ENCODE results near the gene MED26. TPM values are rescaled to one million over a fixed set of nuclear protein-coding genes. Genes with fewer than 3 reads are reported as not detected.

MED26 gene
- total RNA-seq, 1 donor from 2014 or later, result 11.2 TPM

- no peaks in the 10 kb centered on the region for H3K9me3 Mint-ChIP-seq (ENCODE audit: low read depth)
- peak overlapping the region; percentile 90 for H3K27ac Mint-ChIP-seq
- no peak for TF ChIP-seq CTCF (IDR thresholded peaks at IDR 0.05; ENCODE audit: unreplicated experiment)
- peaks cover 11% of the 10 kb centered on the region for H3K36me3 Mint-ChIP-seq (ENCODE audit: insufficient read depth)
- no peak for DNase-seq (ENCODE audit: low spot score, unreplicated experiment)
- peaks cover 18% of the 10 kb centered on the region for H3K4me1 Mint-ChIP-seq (ENCODE audit: low read depth)
- H3K27me3 Mint-ChIP-seq, result no peaks in the 10 kb centered on the region
- H3K4me3 Mint-ChIP-seq (ENCODE audit: low read depth), result peak overlapping the region; percentile 90
Measured at GRCh38 chr19:16541526-16542044, 86.4 kb downstream of the MED26 start.

DNA sequence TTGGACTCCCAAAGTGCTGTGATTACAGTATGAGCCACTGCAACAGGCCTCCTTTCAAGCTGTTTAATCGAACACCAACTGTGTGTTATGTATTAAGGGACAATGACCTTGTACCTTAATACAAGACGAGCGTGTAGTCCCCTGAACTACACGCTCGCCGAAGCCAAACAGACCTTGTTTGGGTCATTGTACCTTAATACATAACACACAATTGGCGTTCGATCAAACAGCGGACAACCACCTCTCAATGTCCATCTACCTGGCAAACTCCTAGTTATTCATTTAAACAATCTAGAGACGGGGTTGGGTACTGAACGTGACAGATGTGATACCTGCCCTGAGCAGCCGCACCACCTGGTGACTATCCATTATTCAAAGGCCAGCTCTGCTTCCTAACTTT is 87.1 kb downstream of the MED26 start:
- peak overlapping the region; percentile 90 for H3K4me3 Mint-ChIP-seq (ENCODE audit: low read depth)
- no peak for TF ChIP-seq CTCF (IDR thresholded peaks at IDR 0.05; ENCODE audit: unreplicated experiment)
- H3K36me3 Mint-ChIP-seq (ENCODE audit: insufficient read depth), result peaks cover 13% of the 10 kb centered on the region
- DNase-seq (ENCODE audit: low spot score, unreplicated experiment), result no peak
- peaks cover 18% of the 10 kb centered on the region for H3K4me1 Mint-ChIP-seq (ENCODE audit: low read depth)
- no peaks in the 10 kb centered on the region for H3K9me3 Mint-ChIP-seq (ENCODE audit: low read depth)
- H3K27me3 Mint-ChIP-seq, result no peaks in the 10 kb centered on the region
- peak overlapping the region; percentile 90 for H3K27ac Mint-ChIP-seq

DNA sequence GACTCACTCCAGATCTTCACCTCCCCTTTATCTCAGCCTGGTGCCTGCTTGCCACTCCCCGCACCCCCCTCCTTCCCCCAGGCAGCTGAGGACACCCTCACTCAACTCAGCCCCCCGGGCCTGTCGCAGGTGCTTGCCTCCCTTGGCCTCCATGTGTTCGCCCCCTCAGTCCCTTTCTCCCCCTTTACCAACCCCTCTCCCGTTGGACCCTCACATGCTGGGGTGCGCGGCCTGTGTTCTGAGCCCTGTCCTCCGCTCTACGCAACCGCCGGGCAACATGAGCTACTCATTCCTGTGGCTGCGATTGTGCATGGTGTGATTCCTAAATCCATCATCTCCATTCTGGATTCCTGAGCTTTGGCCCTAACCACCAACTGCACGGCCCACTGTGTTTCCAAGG is 90.9 kb downstream of the MED26 start:
- peak overlapping the region; percentile 62 for H3K27ac Mint-ChIP-seq
- H3K4me1 Mint-ChIP-seq (ENCODE audit: low read depth), result peaks cover 10% of the 10 kb centered on the region
- H3K4me3 Mint-ChIP-seq (ENCODE audit: low read depth), result no peak overlapping the region
- no peaks in the 10 kb centered on the region for H3K27me3 Mint-ChIP-seq
- H3K9me3 Mint-ChIP-seq (ENCODE audit: low read depth), result no peaks in the 10 kb centered on the region
- no peak for TF ChIP-seq CTCF (IDR thresholded peaks at IDR 0.05; ENCODE audit: unreplicated experiment)
- no peak for DNase-seq (ENCODE audit: low spot score, unreplicated experiment)
- H3K36me3 Mint-ChIP-seq (ENCODE audit: insufficient read depth), result peaks cover 16% of the 10 kb centered on the region

GRCh38 chr19:16536130-16536529 is 91.9 kb downstream of the MED26 start:
- H3K4me3 Mint-ChIP-seq (ENCODE audit: low read depth), result no peak overlapping the region
- no peak overlapping the region for H3K27ac Mint-ChIP-seq
- H3K9me3 Mint-ChIP-seq (ENCODE audit: low read depth), result no peaks in the 10 kb centered on the region
- TF ChIP-seq CTCF (IDR thresholded peaks at IDR 0.05; ENCODE audit: unreplicated experiment), result no peak
- peaks cover 5% of the 10 kb centered on the region for H3K4me1 Mint-ChIP-seq (ENCODE audit: low read depth)
- no peak for DNase-seq (ENCODE audit: low spot score, unreplicated experiment)
- peaks cover 18% of the 10 kb centered on the region for H3K36me3 Mint-ChIP-seq (ENCODE audit: insufficient read depth)
- H3K27me3 Mint-ChIP-seq, result no peaks in the 10 kb centered on the region

- no peak for TF ChIP-seq CTCF (IDR thresholded peaks at IDR 0.05; ENCODE audit: unreplicated experiment)
- Mint-ChIP-seq H3K36me3 (ENCODE audit: insufficient read depth) (peaks cover 18% of the 10 kb centered on the region), H3K4me3 (ENCODE audit: low read depth) (no peak overlapping the region), H3K9me3 (ENCODE audit: low read depth) (no peaks in the 10 kb centered on the region), H3K27ac (no peak overlapping the region), H3K27me3 (no peaks in the 10 kb centered on the region), H3K4me1 (ENCODE audit: low read depth) (peaks cover 2% of the 10 kb centered on the region)
- DNase-seq (ENCODE audit: low spot score, unreplicated experiment), result no peak
Measured at GRCh38 chr19:16535381-16535780, 92.6 kb downstream of the MED26 start.

Measured in progenitor cell of endocrine pancreas (in vitro differentiated cells).